HG03139 (cell line): Measurements from ENCODE around the gene MEI4.
"Not testable (repeated sequence)": the region's sequence is repeated elsewhere in the genome, so short reads cannot be mapped to it uniquely, and the experiment has no call there.

Experiments used
- ATAC-seq: cut with Tn5 transposase; IDR thresholded peaks from one replicate; pipeline ENCODE4 v1.9.1; 2021; ENCODE audit not compliant: unreplicated experiment

MEI4 gene

DNA sequence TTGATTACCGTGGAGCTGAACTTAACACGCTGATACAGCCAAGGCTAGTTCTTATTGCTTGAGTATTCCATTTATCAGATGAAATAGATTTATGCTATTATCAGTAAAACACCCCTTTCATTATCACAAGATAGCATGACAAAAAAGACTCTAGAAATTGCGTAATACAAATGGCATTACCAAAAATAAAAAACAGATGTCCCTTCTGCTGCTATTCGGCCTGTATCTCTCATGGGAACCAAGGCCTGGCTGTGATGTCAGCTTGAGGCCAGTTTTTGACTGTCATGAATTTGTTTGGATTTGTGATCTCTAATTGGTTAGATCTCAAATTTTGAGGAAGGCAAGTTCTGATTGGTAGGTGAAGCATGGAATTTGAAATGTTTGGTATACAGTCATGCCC, 25.2 kb downstream of the MEI4 start:
- ATAC-seq, result no peak

DNA sequence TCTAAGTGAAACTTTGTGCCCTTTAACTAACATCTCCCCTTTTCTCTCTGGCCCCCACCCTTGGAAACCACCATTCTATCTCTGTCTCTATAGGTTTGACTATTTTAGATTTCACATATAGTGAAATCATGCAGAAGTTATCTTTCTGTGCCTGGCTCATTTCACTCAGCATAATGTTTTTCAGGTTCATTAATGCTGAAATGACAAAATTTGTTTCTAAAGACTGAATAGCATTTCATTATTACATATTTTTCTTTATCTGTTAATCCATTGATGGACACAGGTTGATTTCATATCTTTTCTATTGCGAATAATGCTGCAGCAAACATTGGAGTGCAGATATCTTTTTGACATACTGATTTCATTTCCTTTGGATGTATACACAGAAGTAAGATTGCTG, 30.7 kb downstream of the MEI4 start:
- no peak for ATAC-seq

GRCh38 chr6:77686931-77687330, 34.1 kb downstream of the MEI4 start:
- ATAC-seq, result no peak

- no peak for ATAC-seq
These were observed 35.8 kb downstream of the MEI4 start for GRCh38 chr6:77688649-77689048.

DNA sequence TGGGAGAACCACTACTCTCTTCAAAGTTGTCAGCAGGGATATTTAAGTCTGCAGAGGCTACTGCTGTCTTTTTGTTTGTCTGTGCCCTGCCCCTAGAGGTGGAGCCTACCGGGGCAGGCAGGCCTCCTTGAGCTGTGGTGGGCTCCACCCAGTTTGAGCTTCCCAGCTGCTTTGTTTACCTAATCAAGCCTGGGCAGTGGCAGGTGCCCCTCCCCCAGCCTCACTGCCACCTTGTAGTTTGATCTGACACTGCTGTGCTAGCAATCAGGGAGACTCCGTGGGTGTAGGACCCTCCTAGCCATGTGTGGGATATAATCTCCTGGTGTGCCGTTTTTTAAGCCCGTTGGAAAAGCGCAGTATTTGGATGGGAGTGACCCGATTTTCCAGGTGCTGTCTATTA, 47.3 kb downstream of the MEI4 start:
- not testable (repeated sequence) for ATAC-seq

- ATAC-seq, result no peak
These were observed 54.8 kb downstream of the MEI4 start for GRCh38 chr6:77707603-77708002.

DNA sequence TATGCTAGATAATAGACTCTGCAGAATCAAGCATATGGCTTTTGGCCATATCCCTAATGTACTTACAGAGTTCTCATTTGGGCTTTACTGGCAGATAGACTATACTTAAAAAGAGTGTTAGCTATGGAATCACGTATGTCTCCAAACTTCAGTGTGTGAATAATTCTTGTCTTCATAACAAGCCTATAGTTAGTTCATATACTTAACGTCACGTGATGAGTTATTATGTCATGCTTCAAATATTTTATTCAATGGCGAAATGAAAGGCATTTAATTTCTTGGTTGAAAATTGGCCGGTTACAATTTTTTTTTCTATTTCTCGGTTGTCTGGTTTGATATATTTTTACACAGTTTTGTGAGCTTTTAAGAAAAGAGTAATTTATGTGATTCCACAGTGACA, 62.7 kb downstream of the MEI4 start:
- no peak for ATAC-seq

DNA sequence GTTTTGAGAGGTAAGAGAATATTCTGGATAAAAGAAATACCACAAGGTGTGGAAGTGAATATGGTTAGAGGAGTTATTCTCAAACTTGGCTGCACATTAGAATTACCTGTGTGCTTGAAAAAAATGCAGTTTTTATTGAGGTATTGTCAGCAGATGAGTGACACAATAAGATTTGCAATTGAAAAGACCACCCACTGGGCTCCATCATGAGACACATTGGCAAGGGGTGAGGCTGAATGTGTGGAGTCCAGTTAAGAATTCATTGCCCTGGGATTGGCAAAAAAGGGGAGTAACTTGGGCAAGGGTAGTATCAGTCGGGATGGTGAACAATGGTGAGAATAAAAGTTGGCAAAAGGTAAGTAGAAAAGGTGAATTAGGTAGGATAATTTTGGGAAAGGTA, 63.5 kb downstream of the MEI4 start:
- no peak for ATAC-seq

DNA sequence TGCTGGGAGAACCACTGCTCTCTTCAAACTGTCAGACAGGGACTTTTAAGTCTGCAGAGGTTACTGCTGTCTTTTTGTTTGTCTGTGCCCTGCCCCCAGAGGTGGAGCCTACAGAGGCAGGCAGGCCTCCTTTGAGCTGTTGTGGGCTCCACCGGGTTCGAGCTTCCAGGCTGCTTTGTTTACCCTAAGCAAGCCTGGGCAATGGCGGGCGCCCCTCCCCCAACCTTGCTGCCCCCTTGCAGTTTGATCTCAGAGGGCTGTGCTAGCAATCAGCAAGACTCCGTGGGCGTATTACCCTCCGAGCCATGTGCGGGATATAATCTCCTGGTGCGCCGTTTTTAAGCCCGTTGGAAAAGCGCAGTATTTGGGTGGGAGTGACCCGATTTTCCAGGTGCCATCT, 83.2 kb downstream of the MEI4 start:
- ATAC-seq, result not testable (repeated sequence)

GRCh38 chr6:77740380-77740779, 87.5 kb downstream of the MEI4 start:
- ATAC-seq, result no peak

GRCh38 chr6:77752156-77752555, 99.3 kb downstream of the MEI4 start:
- not testable (repeated sequence) for ATAC-seq

GRCh38 chr6:77762386-77762785, 109.5 kb downstream of the MEI4 start:
- ATAC-seq, result no peak

DNA sequence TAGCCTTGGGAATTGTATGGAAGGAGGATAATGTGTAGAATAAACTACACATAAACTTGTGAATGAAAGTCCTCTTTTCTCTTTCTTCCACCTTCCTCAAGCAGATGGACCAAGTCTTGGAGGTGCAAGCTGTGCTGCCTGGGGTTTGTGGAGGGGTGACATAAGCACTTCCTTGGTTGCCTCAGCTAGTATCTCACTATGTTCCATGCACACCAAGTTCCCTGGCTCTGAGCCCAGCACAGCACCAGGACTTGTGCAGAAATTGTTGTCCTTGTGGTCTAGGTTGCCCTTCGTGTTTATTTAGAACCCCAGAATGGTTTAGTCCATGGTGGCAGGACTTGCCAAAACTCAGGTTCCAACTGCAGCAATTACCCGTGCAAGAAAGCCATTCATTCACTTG, 110.3 kb downstream of the MEI4 start:
- ATAC-seq, result no peak

DNA sequence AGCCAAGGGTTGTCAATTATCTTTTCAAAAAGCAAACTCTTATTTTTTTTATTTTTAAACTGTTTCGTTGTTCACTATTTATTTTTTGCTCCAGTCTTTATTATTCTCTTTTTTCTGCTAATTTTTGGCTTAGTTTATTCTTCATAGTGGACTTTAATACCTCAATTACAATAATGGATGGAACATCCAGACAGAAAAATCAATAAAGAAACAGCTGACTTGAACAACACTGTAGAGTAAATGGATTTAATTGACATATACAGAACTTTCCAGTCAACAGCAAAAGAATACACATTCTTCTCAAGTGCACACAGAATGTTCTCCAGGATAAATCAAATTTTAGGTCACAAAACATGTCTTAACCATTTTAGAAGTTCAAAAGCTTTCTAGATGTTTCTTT, 111.5 kb downstream of the MEI4 start:
- ATAC-seq, result no peak

DNA sequence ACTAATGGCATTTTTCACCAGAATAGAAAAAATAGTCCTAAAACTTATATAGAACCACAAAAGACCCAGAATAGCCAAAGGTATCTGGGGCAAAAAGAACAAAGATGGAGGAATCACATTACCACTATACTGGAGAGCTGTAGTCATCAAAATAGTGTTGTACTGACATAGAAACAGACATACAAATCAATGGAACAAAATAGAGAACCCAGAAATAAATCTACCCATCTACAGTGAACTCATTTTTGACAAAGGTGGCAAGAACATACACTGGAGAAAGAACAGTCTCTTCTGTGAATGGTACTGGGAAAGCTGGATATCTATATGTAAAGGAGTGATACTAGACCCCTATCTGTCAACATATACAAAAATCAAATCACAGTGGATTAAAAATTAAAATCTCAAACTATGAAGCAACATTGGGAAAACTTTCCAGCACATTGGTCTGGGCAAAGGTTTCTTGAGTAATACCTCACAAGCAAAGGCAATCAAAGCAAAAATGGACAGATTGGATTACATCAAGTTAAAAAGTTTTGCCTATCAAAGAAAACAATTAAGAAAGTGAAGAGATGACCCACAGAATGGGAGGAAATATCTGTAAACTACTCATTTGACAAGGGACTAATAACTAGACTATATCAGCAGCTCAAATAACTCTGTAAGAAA, 120.5 kb downstream of the MEI4 start:
- no peak for ATAC-seq

- ATAC-seq, result no peak
These were observed 121.6 kb downstream of the MEI4 start for GRCh38 chr6:77774457-77774856.

DNA sequence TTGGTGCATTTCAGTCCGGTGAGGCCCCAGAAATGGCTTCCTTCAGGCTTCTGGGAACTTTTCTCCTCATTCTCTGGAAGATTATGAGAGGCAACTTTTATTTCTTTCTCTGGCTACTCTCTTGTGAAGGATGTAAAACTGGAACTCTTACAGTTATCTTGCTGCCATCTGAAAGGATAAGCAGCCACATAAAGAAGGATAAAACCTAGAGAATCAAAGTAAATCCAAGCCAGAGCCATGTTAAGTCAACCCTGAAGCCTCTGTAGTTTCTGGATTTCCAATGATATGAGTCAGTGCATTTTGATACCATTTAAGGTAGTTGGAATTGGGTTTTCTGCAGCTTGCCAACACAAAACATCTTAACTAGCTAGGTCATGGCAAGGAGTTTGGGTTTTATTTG, 123.6 kb downstream of the MEI4 start:
- ATAC-seq, result no peak

DNA sequence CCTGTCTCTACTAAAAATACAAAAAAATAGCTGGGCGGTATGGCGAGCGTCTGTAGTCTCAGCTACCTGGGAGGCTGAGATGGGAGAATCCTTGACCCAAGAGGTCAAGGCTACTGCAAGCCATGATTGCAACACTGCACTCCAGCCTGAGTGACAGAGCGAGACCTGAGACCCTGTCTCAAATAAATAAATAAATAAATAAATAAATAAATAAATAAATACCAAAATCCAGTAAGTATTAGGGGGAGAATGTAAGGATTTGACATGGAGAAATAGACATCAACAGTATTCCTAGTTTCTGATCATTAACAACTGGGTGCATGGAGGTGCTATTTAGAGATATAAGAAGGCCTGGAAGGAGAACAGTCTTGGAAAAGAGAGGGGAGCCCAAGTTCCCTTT, 125.7 kb downstream of the MEI4 start:
- no peak for ATAC-seq

GRCh38 chr6:77786935-77787629, 134.2 kb downstream of the MEI4 start:
- ATAC-seq, result no peak

DNA sequence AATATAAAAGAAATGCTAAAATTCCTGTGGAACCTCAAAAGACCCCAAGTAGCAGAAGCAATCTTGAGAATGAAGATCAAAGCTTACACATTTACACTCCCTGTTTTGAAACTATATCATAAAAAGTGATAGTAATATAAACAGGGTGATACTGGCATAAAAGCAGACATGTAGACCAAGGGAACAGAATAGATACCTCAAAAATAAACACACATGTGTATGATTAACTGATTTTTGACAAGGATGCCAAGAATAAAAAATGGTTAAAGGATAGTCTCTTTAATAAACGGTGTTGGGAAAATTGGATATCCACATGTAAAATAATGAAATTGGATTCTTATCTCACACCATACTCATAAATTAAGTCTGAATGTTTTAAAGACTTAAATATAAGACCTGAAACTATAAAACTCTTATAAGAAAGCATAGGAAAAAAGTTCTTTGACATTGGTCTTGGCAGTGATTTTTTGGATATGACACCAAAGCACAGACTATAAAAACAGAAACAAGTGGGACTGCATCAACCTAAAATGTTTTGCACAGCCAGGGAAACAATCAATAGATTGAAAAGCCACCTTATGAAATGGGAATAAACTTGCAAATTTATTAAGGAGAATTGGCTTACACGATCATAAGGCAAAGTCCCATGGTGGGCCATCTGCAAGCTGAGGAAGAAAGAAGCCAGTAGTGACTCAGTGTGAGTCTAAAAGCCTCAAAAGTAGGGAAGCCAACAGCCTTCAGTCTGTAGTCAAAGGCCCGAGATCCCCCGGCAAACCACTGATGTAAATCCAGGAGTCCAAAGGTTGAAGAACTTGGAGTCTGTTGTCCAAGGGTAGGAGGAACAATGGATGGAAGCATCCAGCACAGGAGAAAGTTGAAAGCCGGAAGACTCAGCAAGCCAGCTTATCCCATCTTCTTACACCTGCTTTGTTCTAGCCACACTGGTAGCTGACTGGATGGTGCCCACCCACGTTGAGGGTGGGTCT, 144.3 kb downstream of the MEI4 start:
- no peak for ATAC-seq

DNA sequence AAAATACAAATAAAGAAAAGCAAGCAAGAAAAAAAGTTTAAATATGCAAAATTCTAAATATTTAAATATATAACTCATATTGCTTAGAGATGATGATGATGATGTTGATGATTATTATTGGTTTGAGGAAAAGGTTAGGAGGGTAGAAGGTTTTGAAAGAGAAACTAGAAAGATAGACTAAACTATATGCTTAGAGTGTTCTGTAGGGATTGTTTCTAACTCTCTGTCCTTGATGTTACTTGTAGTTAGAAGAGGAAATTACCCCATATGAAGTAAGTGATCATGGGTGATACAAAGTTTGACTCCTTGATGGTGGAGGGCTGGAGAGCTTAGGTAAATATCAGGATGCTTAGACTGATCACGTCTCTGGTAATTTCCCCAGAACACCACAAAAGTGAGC, 159.5 kb downstream of the MEI4 start:
- no peak for ATAC-seq

- no peak for ATAC-seq
These were observed 160.3 kb downstream of the MEI4 start for GRCh38 chr6:77813090-77813489.
